ENCODE results near the gene ACR.

The ACR gene

DNA sequence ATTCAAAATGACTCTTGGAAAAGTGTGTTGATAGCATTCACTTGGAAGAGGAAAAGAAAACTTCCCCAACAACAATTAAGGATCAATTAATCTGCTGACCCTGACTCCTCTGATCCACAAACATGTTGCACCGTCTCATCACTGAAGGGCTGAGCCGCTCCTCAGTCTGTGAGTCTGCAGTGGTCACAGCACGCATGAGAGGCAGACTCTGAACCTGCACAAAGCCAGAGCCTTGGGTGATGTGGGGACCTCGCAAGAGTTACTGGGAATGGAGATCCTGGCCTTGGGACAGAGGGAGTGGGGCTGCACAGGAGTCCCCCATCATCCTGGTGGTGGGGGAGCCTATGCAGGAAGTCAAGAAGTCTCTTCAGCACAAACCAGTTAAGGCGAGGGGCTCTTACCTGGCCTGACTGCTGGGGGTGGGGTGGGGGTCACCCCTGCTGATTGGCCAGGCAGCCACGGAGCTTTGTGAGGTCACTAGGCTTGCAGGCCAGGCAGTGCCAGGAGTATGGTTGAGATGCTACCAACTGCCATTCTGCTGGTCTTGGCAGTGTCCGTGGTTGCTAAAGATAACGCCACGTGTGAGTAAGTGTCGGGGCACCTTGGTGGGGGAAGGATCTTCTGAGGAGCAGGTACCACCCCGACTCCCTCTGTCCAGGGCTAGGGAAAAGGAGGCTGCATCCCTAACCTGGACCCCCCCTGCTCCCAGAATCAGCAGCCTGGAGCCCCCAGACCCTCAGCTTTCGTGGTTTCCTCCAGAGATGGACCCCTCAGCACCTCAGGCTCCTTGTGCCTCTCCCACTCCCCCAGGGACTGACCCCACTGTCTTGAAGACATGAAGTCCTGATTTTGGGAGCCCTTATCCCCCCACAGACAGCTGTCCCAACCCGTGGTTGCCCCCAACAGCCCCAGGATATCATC lies at the start of gene ACR:
Gene ACR, plus strand, starts transcription at position 477 of the 921 bp plus-strand sequence. Its CDS starts 32 bp downstream, at position 509.
- no peak for DNase-seq (ENCODE audit: low read depth)

DNA sequence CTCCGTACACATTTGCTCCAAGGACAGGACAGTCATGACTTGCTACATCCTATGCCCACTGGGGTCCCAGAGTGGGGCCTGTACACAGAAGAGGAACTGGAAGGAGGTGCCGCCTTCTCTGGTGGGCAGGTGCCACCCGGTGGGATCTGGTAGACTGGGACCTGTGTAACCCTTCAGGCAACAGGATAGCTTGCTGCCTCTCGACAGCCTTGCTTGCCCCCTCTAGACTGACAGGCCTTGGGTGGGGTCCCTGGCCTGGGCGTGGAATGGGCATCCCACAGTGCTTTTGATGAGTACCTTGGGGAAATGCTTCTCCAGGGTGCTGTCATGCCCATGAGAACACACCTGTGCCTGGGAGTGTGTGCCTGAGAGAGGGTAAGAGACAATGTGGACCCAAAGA lies 49.6 kb upstream of the ACR start:
- DNase-seq (ENCODE audit: low read depth) = no peak

DNA sequence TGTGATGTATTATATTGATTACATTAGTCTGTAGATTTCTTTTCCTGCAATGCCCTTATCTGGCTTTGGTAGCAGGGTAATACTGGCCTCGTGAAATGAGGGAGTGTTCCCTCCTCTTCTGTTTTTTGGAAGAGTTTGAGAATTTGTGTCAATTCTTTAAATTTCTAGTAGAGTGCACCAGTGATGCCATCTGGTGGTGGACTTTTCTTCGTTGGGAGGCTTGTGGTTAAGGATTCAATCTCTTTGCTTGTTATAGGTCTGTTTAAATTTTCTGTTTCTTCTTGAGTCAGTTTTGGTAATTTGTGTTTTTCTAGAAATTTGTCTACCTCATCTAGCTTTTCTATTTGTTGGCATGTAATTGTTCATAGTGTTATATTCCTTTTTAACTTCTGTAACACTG lies 46.5 kb upstream of the ACR start:
- peak; percentile 57 for DNase-seq (ENCODE audit: low read depth)

DNA sequence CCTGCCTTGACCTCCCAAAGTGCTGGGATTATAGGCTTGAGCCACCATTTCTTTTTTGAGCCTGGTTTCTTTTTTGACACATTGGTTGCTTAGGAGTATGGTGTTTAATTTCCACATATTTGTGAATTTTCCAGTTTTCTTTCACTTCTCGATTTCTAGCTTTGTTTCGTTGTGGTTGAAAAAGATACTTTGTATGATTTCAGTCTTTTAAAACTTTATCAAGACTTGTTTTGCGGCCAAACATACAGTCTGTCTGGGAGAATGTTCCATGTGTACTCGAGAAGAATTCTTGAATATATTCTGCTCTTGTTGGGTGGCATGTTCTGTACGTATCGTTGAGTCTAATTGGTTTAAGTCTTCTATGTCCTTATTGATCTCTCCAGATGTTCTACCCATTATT lies 44.5 kb upstream of the ACR start:
- no peak for DNase-seq (ENCODE audit: low read depth)

DNA sequence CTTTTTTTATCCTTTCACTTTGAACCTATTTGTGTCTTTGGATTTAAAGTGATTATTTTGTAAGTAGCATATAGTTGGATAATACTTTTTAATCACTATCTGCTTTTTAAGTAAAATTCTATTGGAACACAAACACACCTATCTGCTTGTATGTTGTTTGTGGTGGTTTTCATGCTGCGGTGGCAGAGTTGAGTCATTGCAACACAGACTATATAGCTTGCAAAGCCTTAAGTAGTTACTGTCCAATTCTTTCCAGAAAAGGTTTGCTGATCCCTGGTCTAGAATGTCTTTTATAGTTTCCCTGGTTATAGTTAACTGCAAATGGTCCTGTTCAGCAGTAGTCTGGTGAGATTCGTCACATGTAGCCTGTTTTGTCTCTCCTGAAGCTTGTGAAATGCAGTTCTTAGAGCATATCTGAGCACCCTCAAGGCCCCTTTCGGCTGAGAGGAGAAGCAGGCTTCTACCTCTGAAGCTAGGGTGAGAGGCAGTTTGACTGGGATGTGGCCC lies 43.9 kb upstream of the ACR start:
- DNase-seq (ENCODE audit: low read depth) = peak; percentile 23

DNA sequence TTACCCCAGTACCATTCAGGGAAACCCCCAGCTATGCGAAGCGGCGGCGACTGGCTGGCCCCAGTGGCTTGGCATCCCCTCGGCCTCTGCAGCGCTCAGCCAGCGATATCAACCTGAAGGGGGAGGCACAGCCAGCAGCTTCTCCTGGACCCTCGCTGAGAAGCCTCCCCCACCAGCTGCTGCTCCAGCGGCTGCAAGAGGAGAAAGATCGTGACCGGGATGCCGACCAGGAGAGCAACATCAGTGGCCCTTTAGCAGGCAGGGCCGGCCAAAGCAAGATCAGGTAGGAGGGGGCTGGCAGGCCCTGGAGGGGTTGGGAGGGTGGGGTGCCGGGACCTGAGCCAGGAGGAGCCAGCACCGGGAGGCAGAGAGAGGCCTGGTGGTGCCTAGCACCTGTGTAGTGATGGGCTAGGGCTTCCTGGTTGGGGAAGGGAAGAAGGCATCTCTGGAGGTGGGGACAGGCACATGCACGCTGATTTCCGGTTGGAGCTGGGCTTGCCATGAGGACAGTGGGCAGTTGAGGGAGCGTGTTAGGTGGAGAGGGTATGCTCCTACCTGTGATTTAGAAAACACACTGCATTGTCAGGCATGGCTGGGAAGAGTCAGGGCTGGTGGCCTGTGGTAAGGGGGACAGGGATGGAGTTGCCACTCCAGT lies 43.1 kb upstream of the ACR start:
- no peak for DNase-seq (ENCODE audit: low read depth)

DNA sequence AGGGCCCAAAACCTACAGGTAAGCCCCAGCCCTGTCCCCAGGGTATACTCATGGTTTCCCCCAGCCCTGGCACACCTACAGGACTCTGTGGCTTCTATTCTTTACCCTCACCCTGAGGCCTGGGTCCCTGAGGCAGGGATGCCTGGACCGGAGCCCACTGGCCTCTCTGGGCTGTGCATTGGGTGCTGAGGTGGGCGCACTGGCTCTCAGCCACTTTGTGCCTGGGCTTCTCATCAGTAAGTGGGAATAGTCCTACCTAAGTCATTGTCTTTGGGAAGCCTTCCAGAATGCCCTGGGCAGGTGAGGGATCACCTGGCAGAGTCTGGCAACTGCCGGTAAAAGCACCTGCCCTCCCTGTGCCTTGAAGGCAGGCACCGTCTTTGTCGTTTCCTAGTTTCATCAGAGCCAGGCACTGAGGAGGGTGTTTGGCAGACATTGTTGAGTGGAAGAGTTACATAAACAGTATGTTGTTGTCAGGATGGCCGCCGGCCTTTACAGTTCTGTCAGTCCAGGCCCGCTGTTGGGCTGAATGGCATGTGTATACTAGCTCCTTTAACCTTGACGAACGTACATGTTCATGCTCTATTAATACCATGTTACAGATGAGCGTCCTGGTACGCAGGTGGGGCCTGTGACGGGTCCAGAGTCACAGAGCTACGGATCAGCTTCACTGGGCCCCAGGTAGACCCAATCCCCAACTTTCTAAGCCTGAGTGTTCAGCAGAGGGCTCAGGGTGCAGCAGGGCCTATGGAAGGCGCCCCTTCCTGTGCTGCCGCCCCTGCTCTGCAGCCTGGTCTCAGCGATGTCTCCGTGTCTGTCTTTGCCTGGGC lies 42.4 kb upstream of the ACR start:
- no peak for DNase-seq (ENCODE audit: low read depth)

DNA sequence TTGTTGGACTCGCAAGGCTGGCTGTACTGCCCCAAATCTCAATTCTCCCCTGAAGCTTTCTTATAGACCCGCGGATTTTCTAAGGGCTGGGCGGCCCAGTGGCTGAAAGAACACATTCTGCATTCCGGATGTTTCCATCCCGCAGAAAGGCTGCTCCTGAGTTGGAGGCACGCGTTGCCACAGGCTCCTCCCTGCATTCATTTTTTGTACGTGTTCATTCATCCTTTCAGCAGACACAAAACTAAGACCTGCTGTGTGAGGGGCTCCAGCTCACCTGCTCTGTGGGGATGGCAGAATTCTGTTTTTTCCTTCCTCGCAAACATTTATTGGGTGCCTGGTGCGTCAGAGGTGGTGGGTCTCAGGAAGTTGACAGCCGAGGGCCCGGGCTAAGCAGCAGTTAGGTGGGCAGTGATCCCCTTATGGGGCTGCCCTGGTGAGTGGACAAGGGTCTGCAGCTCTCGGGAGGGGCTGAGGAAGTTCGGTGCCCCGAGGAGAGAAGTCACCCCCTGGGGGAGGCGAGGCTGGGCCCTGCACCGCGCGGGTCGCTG lies 41.7 kb upstream of the ACR start:
- DNase-seq (ENCODE audit: low read depth) = no peak

DNA sequence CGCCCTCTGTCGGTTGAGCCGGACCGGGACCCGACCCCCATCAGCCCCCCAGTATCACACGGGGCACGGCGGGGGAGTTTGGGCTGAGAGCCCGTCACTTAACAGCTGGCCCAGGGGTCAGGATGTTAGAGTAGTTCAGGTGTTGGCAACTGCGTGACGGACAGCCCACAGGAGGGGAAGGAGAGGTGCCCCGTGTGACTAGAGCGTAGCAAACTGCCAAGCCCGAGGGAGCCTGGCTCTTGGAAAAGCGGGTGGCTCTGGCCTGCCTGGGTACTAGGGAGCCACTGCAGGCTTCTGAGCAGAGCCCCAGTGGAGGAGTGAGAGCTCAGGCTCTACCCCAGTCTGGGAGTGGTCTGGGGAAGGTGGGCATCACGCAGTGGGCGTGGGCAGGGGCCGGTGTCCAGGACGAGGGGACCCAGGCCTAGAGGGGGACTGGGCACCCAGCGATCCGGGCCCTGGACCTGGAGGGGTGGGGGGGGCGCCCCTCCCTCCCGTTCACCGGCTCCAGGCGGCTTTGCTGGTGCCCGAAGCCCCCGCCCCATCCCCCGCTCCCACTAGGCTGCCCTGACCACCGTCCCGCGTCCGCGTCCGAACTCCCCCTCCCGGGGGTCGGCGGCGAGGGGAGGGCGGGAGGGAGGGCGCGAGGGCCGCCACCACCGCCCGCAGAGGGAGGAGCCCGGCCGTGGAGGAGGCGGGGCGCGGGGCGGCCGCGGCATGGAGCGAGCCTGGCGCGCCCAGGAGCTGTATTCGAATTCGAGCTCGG lies 41.0 kb upstream of the ACR start:
- DNase-seq (ENCODE audit: low read depth) = peak; percentile 34

DNA sequence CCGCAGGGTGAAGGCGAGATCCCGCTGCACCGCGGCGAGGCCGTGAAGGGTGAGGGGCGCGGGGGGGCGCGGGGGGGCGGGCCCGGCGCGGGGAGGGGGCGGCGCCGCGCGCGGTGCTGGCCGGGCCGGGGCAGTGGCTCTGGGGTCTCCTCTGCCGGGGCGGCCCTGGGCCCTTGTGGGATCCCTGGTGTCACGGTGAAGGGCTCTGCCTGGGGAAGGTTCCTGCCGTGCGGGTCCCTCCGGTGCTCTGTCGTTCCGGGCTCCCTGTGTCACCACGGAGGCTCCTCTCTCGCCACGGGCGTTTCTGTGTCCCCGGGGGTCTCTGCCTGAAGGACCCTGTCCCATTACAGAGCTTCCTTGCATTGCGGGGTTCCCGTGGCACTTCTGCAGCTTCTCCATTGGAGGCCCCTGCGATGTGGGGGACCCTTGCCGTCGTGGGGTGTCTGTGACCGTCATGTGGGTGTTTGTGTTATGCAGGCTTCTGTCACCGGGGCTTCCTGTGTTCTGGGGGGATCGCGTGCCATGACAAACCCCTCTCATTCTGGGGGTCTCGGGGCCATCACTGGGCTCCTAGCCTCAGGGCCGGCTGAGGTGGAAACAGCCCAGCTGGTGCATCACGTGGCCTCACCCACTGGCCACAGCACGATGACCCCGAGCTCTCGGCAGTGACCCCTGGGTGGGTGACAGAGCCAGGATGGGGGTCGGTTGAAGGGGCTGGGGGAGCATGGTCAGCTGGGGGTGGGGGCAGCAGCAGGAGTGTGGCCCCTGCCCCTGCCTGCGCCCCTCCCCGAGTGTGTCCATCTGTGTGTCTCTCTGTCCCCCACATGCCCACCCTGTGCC lies 40.1 kb upstream of the ACR start:
- DNase-seq (ENCODE audit: low read depth) = no peak

DNA sequence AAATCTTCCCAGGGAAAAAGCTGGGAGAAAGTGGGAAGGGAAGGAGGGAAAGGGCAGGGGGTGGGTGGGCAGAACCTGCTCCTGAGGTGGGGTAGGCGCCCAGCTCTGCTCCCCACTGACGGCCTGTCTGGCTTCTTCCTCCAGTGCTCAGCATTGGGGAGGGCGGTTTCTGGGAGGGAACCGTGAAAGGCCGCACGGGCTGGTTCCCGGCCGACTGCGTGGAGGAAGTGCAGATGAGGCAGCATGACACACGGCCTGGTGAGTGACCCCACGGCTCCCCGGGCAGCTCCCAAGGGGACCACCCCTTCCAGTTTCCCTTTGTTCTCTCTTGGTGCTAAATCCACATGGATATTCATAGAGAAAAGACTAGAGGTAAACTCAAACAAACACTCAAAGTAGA lies 39.5 kb upstream of the ACR start:
- peak; percentile 9 for DNase-seq (ENCODE audit: low read depth)

DNA sequence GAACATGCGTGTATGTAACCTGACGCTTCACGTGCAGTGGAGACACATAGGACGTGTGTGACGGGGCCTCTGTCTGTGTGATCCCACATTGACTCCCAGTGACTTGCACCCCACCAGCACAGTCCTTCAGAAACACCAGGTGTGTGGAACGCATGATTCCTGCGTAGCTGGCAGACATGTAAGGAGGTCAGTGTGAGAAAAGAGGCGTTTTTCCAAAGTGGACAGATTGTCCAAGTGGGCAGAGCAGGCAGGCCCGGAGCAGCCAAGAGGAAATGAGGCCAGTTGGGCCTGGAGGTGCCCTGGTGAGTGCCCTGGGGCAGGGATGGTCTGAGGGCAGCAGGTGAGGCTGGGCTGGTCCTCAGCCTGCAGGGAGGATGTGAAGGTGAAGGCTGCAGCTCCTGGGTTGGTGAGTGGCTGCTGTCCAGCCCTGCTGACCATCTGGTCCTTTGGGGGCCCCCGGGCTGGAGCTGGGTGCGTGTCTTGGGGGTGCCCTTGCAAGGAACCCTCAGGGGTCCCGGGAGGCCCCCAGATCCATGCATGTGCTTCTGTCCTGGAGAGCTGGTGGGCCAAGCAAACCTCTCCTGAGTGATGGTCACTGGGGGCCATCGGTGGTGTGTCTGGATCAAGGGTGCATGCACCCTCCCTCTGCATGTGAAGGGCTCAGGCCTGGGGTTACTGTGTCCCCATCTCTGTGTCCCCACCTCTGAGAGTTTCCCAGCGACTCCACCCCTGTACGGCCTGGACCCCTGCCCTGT lies 38.8 kb upstream of the ACR start:
- DNase-seq (ENCODE audit: low read depth) = no peak

DNA sequence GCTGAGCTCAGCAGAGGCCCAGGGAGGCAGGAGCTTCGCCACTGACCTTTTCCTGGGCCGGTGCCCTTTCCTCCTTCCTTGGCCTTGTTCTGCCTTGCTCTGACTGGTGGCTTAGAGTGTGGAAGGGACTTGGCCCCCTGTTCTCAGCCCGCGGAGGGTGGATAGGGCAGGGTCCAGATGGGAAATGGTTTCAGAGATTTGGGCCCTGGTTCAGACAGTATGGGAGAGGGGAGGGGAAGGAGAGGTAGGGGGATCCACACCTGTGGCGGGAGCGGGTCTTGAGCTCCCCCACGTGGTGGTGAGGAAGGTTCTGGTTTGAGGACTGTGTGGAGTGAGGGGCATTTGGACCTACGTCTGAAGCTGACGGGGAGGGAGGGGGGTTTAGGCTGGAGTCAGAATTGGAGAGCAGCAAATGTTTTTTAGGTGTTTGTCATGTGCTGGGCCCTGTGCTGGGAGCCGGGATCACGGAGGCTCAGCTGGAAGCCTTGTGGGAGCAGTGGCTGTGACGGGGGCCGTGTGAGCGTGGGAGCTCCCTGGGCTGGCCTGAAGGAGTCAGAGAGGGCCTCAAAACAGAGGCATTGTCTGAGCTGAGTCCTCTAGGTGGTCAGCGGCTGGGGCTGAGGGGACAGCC lies 38.1 kb upstream of the ACR start:
- DNase-seq (ENCODE audit: low read depth) = no peak

DNA sequence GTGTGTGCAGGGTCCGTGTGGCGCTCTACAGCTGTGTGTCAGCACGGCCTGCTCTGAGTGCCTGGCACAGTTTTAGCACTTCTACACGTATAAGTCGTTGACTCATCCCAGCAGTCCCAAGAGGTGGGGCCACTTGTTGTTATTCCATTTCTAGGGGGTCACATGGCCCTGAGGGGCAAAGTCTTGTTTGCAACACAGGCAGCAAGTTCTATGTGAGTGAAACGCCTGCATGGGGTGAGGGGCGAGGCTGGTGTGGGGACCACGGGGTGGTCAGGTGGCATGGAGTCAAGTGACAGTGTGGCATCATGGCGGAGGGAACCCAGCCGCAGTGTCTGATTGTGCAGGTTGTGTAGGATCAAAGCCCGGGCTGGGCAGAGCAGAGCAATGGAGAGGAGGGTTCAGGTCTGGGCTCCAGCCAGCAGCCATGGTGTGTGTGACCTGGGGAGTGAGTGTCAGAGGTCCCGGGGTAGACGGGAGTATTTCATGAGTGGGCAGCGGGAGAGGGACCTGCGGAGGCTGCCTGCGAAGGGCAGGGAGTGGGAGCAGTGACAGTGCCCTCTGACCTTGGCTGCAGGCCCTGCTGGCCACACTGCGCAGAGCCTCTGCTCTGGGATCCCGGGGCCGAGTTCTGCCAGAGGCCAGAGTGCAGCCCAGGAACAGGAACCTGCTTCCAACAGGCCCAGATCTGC lies 37.5 kb upstream of the ACR start:
- DNase-seq (ENCODE audit: low read depth) = no peak

DNA sequence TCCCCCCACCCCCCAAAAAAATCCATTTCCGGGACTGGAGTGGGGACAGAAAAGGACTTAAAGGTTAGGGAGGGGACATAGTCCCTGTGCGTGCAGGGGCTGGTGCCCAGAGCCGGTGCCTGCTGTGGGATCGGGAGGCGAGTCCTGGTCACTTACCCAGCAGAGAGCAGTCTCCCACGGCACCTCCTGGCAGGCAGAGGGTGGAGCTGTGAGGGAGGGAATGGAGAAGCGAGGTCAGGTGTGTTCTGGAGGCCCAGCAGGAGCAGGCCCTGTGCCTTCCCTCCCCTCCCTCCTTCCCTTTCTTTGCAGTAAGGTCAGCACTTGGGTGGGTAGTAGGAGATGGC lies 37.0 kb upstream of the ACR start:
- DNase-seq (ENCODE audit: low read depth) = no peak

DNA sequence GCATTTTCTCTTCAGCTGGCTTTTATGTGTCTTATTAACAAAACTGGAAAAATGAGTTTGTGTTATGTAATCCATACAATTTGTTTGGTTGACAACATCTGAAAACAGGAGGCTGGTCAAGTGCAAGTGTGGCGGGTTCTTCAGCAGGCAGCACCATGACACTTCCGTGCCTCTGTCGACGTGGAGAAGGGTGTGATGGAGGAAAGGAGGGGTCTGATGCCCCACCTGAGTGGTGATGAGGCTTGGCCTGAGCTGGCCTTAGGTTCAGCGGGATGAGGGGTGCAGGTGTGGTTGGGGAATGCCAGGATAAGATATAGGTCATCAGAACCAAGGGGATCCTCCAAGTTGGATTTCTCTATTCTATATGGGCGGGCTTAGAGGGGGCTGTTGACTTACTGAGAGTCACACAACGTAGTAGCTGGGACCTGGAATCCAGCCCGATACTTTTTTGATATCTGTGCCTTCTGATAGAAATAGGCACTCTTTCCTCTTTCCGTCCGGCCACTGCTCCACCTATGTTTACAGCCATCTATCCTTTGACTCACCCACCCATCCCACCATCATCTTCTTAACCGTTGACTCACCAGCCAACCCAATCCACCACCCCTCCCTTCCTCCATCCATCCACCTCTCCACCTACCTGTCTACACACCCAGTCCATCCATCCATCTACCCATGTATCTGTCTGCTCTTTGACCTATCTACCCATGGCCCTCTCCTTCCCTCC lies 36.4 kb upstream of the ACR start:
- DNase-seq (ENCODE audit: low read depth) = no peak

DNA sequence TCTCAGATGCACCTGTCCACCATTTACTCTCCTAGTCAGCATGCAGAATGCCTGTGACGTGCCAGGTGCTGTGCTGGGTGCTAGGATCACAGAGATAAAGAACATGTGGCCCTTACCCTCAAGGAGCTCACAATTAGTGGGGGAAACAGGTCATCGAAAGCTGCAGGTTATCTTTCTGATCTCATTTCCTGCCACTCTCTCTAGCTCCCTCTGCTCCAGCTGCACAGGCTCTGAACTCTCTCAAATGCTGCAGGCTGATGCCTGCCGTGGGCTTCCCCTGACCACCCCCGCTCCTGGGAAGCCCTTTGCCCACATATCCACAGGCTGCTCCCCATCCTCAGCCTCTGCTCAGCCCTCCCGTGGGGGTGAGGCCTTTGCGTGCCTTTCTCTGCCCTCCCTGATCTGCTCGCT lies 35.7 kb upstream of the ACR start:
- no peak for DNase-seq (ENCODE audit: low read depth)
